ENCODE results near the gene HSPA1B. TPM values are rescaled to one million over a fixed set of nuclear protein-coding genes. Genes with fewer than 3 reads are reported as not detected.
A peak's percentile ranks its signal among the peaks of the same experiment; 100 is the strongest.
"Not testable (repeated sequence)": the region's sequence is repeated elsewhere in the genome, so short reads cannot be mapped to it uniquely, and the experiment has no call there.

HSPA1B gene
- polyA plus RNA-seq, 1 of the 3 experiments (the other 2 are of a cell fraction), result 96.3 TPM

DNA sequence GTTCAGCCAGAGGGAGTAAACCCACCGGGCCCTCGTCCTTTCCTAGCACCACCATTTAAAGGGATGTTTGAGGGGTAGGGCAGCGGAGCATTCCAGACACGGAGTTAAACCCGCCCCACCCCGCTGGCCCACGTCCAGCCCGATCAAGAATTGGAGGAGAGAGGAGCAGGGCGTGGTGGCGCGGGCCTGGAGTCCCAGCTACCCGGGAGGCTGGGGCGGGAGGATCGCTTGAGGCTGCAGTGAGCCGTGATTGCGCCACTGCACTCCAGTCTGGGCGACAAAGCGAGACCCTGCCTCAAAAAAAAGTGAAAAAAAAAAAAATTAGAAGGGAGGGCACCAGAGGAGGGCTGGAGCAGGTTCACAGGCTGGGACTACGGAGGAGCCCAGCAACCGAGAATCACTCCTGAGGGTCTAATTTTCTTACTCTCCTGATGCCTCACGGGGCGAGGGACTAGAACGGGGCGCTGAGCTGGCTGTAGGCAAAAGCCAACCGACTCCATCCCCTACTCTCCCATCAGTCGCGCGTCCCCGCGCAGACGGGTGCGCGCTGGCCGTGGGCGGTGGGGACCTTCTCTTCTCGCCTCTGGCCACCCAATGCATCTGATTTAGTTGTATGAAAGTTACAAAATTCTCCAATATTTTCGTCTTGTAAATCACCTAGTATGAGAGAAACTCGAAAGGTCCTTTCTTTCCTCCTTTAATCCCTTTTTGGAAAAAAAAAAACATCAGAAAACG, 6.1 kb upstream of the HSPA1B start:
- CTCF ChIA-PET, result interaction anchor here (0.7 to 0.8 kb wide), 2 partner anchors 92 to 140 kb away, joined by 3 to 4 read pairs; partner anchors contain the start of genes DDAH2 and LY6G5C
- H3K79me2 ChIP-seq (ENCODE audit: insufficient read depth), result peaks cover 10% of the 10 kb centered on the region

DNA sequence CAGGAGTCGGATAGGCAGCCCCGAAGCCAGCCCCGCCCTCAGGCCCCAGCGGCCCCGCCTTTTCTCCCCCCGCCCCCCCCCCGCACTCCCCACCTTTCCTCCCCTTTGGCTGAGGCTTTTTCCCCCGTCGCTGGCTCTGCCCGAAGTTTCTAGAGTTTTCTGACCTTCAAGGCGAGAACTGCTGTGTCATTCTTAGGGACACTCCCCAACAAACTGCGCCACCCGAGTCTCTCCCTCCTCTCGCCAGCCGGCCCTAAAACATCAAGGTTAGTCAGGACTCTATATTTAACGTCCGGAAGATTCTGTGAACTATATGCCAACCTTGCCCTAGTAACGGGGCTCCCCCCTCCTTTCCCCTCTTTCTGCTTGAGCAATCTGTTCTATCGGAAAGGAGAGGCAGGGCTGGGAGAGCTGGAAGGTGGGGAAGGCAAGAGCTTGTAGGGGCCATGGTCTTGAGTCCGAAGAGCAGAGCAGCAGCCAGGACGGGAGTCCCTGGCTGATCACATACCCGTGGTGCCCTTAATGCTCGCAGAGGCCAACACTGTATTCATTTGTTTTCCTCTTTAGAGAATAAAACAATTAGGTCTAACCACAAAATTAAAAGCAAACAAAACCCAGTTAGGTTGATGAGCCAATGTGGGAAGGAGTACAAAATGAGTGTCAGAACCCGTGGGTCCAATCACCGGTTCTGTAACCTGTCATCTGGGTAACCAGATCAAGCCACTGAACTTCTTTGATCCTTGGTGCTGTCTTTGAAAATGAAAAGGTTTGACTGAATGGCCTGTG, 5.3 kb upstream of the HSPA1B start:
- Histone ChIP-seq H3K9me3 (no peaks in the 10 kb centered on the region), H3K36me3 (replicated peaks in 1 of 2; ENCODE audit: control insufficient read depth in 1 of 2, insufficient read depth in 2 of 2, low read length in 1 of 2) (no peaks in the 10 kb centered on the region), H3K4me3 (ENCODE audit: low read depth in 2 of 2, low read length in 1 of 2) (peak overlapping the region; percentile 37 to 44), H3K4me1 (ENCODE audit: control insufficient read depth in 1 of 2, insufficient read depth in 2 of 2, low read depth in 1 of 2, low read length in 1 of 2) (peaks cover 0 to 3% of the 10 kb centered on the region in 2 experiments; a peak in 1 of 4 replicates), H4K20me1 (ENCODE audit: insufficient read depth) (no peaks in the 10 kb centered on the region), H3K9ac (peak overlapping the region; percentile 53), H3K27me3 (ENCODE audit: insufficient read depth) (no peaks in the 10 kb centered on the region), H3K79me2 (ENCODE audit: insufficient read depth) (peaks cover 10% of the 10 kb centered on the region), H3K4me2 (peak overlapping the region; percentile 70), H3K9me2 (no peaks in the 10 kb centered on the region), H2AFZ (ENCODE audit: low read depth) (peak overlapping the region; percentile 51; the same call in 1 of the 2 replicates), H3K27ac (ENCODE audit: low read depth in 2 of 2, low read length in 1 of 2) (peak overlapping the region; percentile 34 to 55; a peak in 3 of 4 replicates), H3F3A (replicated peaks; ENCODE audit: insufficient read depth) (peaks cover 7% of the 10 kb centered on the region)
- peak; percentile 69 for DNase-seq
- CTCF ChIA-PET, result interaction anchor here (0.8 kb wide), 1 partner anchor 93 kb away, joined by 3 read pairs; the partner anchor contains the start of gene DDAH2
- WGBS (ENCODE audit: low lambda C conversion rate), result 18% methylated on average over 23 of the region's 25 CpGs
- TF ChIP-seq RAD21 (IDR thresholded peaks at IDR 0.05; ENCODE audit: low read length) (no peak), TCF12 (IDR thresholded peaks at IDR 0.05) (no peak), FOXJ3 (CRISPR knock-in tag; IDR thresholded peaks at IDR 0.05) (no peak), CHD2 (IDR thresholded peaks at IDR 0.05; ENCODE audit: low read length, partially characterized antibody) (no peak), RCOR1 (IDR thresholded peaks at IDR 0.05; ENCODE audit: low read length) (no peak)
- TF ChIP-seq, protein P1, sequence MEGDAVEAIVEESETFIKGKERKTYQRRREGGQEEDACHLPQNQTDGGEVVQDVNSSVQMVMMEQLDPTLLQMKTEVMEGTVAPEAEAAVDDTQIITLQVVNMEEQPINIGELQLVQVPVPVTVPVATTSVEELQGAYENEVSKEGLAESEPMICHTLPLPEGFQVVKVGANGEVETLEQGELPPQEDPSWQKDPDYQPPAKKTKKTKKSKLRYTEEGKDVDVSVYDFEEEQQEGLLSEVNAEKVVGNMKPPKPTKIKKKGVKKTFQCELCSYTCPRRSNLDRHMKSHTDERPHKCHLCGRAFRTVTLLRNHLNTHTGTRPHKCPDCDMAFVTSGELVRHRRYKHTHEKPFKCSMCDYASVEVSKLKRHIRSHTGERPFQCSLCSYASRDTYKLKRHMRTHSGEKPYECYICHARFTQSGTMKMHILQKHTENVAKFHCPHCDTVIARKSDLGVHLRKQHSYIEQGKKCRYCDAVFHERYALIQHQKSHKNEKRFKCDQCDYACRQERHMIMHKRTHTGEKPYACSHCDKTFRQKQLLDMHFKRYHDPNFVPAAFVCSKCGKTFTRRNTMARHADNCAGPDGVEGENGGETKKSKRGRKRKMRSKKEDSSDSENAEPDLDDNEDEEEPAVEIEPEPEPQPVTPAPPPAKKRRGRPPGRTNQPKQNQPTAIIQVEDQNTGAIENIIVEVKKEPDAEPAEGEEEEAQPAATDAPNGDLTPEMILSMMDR (IDR thresholded peaks at IDR 0.05), result no peak
- POLR2A ChIA-PET, result no interaction called here

More for the DNA sequence above, 6.1 kb upstream of the HSPA1B start:
- 6% methylated on average over 6 of the region's 39 CpGs for WGBS (ENCODE audit: low lambda C conversion rate)
- no peaks in the 10 kb centered on the region for H3K9me2 ChIP-seq
- peaks cover 0 to 2% of the 10 kb centered on the region in 2 experiments; a peak in 1 of 4 replicates for H3K4me1 ChIP-seq (ENCODE audit: control insufficient read depth in 1 of 2, insufficient read depth in 2 of 2, low read depth in 1 of 2, low read length in 1 of 2)
- H3K4me3 ChIP-seq (ENCODE audit: low read depth in 2 of 2, low read length in 1 of 2), result peak overlapping the region; percentile 44; a peak in 3 of 4 replicates
- H3K27me3 ChIP-seq (ENCODE audit: insufficient read depth), result no peaks in the 10 kb centered on the region
- TF ChIP-seq TAF1 (IDR thresholded peaks at IDR 0.05; ENCODE audit: borderline replicate concordance, low read depth, low read length), result 0 out of 2 replicates have a peak, but pooled peaks have one; percentile 42
- TF ChIP-seq MAX (IDR thresholded peaks at IDR 0.05; ENCODE audit: low read depth), result no peak
- TF ChIP-seq NRF1 (IDR thresholded peaks at IDR 0.05; ENCODE audit: low read depth, low read length), result 0 out of 2 replicates have a peak, but pooled peaks have one; percentile 15
- H4K20me1 ChIP-seq (ENCODE audit: insufficient read depth), result no peaks in the 10 kb centered on the region
- H3K9ac ChIP-seq, result peak overlapping the region; percentile 45
- peak overlapping the region; percentile 70 for H3K4me2 ChIP-seq
- H3K36me3 ChIP-seq (replicated peaks in 1 of 2; ENCODE audit: control insufficient read depth in 1 of 2, insufficient read depth in 2 of 2, low read length in 1 of 2), result no peaks in the 10 kb centered on the region
- H2AFZ ChIP-seq (ENCODE audit: low read depth), result peak overlapping the region; percentile 82
- POLR2A ChIA-PET, result no interaction called here
- DNase-seq, result peak; percentile 62
- H3K9me3 ChIP-seq, result no peaks in the 10 kb centered on the region
- peak overlapping the region; percentile 48 to 64; a peak in 3 of 4 replicates for H3K27ac ChIP-seq (ENCODE audit: low read depth in 2 of 2, low read length in 1 of 2)
- peaks cover 7% of the 10 kb centered on the region for H3F3A ChIP-seq (replicated peaks; ENCODE audit: insufficient read depth)

DNA sequence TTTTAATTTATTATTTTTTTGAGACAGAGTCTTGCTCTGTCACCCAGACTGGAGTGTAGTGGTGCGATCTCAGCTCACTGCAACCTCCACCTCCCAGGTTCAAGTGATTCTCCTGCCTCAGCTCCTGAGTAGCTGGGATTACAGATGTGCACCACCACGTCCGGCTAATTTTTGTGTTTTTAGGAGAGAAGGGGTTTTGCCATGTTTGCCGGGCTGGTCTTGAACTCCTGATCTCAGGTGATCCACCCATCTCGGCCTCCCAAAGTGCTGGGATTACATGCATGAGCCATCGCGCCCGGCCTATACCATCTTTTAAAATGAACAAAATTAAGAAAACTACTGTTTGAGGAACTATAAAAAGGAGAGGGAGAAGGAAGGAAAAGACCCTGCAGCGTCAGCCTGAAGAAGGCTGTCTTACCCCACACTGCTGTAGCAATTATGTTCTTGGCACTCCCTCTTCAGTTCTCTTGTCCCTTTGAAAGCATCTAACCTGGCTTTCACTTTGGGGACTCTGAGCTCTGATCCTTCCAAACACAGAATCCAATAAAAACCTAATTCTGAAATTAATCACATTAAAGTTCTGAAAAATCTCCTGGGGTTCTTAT, 3.8 kb upstream of the HSPA1B start:
- WGBS (ENCODE audit: low lambda C conversion rate), result 96% methylated on average over 9 of the region's 9 CpGs
- CTCF ChIA-PET; H3K9me3 ChIP-seq; H3K4me2 ChIP-seq; H2AFZ ChIP-seq (ENCODE audit: low read depth); H3K4me3 ChIP-seq (ENCODE audit: low read depth in 2 of 2, low read length in 1 of 2); H3K27me3 ChIP-seq (ENCODE audit: insufficient read depth); H3K9me2 ChIP-seq; H3K79me2 ChIP-seq (ENCODE audit: insufficient read depth); DNase-seq; H3K36me3 ChIP-seq (replicated peaks in 1 of 2; ENCODE audit: control insufficient read depth in 1 of 2, insufficient read depth in 2 of 2, low read length in 1 of 2); H3K9ac ChIP-seq; H3F3A ChIP-seq (replicated peaks; ENCODE audit: insufficient read depth); POLR2A ChIA-PET; H4K20me1 ChIP-seq (ENCODE audit: insufficient read depth); H3K27ac ChIP-seq (ENCODE audit: low read depth in 2 of 2, low read length in 1 of 2); H3K4me1 ChIP-seq (ENCODE audit: control insufficient read depth in 1 of 2, insufficient read depth in 2 of 2, low read depth in 1 of 2, low read length in 1 of 2): not testable (repeated sequence)
